Brain microvascular endothelial cell (primary cell): ENCODE results near the gene ASB14.
A peak's percentile ranks its signal among the peaks of the same experiment; 100 is the strongest.

Experiments used
- DNase-seq: peaks from one replicate; pipeline ENCODE4 v3.0.0-alpha.2; 2020
- H3K27ac ChIP-seq: fragments of 250-450 bp; sonication (Bioruptor Pico); 2 replicates; pipeline ENCODE4 v1.5.1; 2020; ENCODE audit warnings: mild to moderate bottlenecking, moderate library complexity
- H3K27me3 ChIP-seq: fragments of 250-450 bp; sonication (Bioruptor Pico); replicated peaks from 2 replicates; pipeline ENCODE4 v1.5.1; 2020; ENCODE audit warnings: mild to moderate bottlenecking
- H3K36me3 ChIP-seq: fragments of 250-450 bp; sonication (Bioruptor Pico); replicated peaks from 2 replicates; pipeline ENCODE4 v1.5.1; 2020; ENCODE audit warnings: mild to moderate bottlenecking
- H3K4me3 ChIP-seq: 2 replicates; pipeline ENCODE4 v1.5.1; 2011; ENCODE audit warnings: low read depth, mild to moderate bottlenecking, control low read depth, low read length, moderate library complexity
- in situ Hi-C: cut with HindIII; loops from 2 replicates; pipeline ENCODE4 v1.10.0; 2017; ENCODE audit warnings: low sequenced_read_pairs, low pct_ligation_motif_present
- TF ChIP-seq, protein P1 (sequence below): IDR thresholded peaks from 2 replicates; pipeline ENCODE4 v1.5.1; 2011; ENCODE audit warnings: low read depth, mild to moderate bottlenecking, moderate library complexity, low read length, control low read depth, inconsistent platforms; ENCODE audit errors: missing control alignments

Gene ASB14

DNA sequence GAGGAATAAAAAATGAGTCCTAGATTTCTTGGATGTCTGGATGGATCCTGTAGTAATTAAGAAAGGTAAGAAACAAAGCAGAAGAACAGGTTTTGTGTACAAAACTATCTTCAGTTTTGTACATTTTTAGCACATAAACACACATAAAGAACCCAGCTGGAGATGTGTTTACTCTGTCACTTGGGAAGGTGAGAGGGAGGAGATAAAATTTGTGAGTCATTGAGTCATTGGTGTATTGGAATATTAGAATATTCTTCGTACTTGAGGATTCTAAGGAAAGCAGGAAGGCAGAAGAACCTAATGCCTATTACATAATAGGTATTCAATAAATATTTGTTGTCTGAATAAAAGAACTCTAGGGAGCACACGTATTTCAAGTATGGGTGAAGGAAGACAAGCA, 47.5 kb downstream of the ASB14 start:
- H3K27ac ChIP-seq, result no peak overlapping the region
- H3K27me3 ChIP-seq, result no peaks in the 10 kb centered on the region
- DNase-seq, result no peak
- in situ Hi-C loops, result no loop called here
- TF ChIP-seq, protein P1, sequence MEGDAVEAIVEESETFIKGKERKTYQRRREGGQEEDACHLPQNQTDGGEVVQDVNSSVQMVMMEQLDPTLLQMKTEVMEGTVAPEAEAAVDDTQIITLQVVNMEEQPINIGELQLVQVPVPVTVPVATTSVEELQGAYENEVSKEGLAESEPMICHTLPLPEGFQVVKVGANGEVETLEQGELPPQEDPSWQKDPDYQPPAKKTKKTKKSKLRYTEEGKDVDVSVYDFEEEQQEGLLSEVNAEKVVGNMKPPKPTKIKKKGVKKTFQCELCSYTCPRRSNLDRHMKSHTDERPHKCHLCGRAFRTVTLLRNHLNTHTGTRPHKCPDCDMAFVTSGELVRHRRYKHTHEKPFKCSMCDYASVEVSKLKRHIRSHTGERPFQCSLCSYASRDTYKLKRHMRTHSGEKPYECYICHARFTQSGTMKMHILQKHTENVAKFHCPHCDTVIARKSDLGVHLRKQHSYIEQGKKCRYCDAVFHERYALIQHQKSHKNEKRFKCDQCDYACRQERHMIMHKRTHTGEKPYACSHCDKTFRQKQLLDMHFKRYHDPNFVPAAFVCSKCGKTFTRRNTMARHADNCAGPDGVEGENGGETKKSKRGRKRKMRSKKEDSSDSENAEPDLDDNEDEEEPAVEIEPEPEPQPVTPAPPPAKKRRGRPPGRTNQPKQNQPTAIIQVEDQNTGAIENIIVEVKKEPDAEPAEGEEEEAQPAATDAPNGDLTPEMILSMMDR, result no peak
- H3K36me3 ChIP-seq, result peaks cover 23% of the 10 kb centered on the region
- H3K4me3 ChIP-seq, result no peak overlapping the region

DNA sequence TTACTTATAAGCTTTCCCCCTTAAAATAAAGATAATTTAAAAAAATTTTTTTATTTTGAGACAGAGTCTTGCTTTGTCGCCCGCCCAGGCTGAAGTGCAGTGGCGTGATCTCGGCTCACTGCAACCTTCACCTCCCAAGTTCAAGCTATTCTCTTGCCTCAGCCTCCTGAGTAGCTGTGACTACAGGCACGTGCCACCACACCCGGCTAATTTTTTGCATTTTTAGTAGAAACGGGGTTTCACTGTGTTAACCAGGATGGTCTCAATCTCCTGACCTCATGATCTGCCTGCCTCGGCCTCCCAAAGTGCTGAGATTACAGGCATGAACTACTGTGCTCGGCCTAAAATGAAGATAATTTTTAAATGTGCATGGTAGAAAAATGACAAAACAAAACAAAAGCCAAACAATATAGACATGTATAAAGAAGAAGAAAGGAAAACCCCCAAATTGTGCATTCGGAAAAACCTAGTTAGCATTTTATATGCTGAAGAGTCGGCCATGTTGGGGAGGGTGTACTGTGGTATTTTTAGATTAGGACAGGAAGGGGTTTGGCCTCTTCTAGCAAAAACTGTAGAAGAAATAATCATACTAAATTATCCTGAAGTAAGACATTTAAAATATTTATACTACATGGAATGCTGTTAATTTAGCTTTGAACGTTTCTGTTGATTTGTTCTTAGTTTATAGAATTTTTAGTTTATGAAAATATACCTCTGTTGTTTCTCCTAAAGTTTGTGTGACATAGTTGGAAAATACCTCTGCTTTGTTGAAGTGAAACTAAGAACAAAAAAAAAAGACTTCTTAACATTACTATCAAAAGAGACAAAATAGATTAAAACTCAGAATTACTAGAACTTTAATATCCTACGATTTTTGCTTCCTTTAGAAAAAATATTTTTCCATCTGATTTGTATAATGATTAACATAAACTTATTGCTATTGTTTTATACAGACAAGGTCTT, 57.6 kb downstream of the ASB14 start:
- Histone ChIP-seq H3K4me3 (no peak overlapping the region), H3K27ac (no peak overlapping the region), H3K27me3 (no peaks in the 10 kb centered on the region), H3K36me3 (peaks cover 10% of the 10 kb centered on the region)
- TF ChIP-seq, protein P1, result no peak
- no peak for DNase-seq
- in situ Hi-C loops, result no loop called here

DNA sequence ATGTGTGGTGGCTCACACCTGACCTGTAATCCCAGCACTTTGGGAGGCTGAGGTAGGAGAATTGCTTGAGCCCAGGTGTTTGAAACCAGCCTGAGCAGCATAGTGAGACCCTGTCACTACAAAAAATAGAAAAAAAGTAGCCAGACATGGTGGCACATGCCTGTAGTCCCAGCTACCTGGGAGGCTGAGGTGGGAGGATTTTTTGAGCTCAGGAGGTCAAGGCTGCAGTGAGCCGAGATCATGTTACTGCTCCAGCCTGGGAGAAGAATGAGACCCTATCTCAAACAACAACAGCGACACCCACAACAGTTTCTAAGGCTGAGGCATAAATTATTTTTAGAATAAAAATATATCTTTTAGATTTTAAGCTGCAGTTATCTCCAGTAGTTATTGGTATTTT, 58.7 kb downstream of the ASB14 start:
- no peak overlapping the region for H3K27ac ChIP-seq
- H3K36me3 ChIP-seq, result peaks cover 7% of the 10 kb centered on the region
- H3K27me3 ChIP-seq, result no peaks in the 10 kb centered on the region
- no peak overlapping the region for H3K4me3 ChIP-seq
- DNase-seq, result no peak
- TF ChIP-seq, protein P1, result no peak
- in situ Hi-C loops, result no loop called here

DNA sequence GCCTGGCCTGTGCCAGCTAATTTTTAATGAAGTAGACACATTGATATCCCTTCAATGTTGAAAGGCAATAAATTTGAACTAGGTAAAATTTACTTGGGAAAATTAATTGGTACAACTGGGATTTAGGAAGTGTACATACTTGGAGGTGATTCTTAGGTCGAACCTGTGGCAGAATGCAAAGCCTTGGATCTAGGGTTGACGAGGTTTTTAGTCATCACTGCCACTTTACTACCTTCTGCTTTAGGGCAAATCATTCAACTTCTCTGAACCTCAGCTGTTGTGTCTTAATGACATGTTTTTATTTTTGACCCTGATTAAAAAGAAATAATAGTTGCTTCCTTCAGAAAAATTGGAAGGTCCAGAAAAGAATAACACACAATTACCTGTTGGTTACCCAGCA, 62.5 kb downstream of the ASB14 start:
- Histone ChIP-seq H3K36me3 (no peaks in the 10 kb centered on the region), H3K27ac (no peak overlapping the region), H3K4me3 (no peak overlapping the region), H3K27me3 (no peaks in the 10 kb centered on the region)
- in situ Hi-C loops, result no loop called here
- no peak for DNase-seq
- TF ChIP-seq, protein P1, result no peak

DNA sequence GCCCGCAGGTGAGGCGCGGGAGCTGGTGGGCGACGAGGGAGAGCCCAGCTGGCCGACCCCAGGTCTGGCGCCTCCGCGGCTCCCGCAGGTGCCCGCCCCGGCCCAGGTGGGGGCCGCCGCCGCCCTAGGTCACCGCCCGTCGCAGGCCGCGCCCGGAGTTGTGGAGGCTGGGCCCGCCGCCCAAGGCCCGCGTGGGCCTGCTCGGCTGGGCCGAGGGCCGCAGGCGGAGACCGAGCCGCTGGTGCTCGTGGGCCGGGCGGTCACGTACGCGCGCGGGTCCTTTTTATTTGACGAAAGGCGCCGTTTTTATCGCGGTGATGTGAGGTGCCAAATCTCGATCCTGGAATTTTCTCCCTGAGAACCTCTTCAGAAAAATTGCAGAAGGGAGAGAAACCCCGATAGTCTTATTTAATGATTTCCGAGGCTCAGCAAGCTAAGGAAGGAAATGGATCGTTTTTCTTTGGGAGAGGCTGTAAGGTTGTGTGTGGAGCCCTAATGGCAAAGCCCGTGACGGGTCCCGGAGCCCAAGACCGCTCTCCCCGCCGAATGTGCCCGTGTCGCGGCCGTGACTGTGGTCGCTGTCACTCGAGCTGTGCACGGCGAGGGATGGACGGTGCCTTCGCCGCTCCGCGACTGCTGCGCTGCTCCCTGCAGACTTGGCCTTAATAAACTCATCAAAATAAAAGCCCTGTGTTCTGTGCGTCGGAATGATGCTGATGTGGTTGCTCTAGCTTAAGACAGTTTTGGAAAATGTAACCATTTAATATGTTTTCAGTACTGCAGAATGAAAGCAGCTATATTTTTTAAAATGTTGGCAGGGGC, 64.3 kb downstream of the ASB14 start:
- H3K27me3 ChIP-seq, result no peaks in the 10 kb centered on the region
- H3K36me3 ChIP-seq, result no peaks in the 10 kb centered on the region
- TF ChIP-seq, protein P1, result no peak
- H3K27ac ChIP-seq, result peak overlapping the region; percentile 85
- in situ Hi-C loops, result no loop called here
- DNase-seq, result peak; percentile 46
- H3K4me3 ChIP-seq, result peak overlapping the region; percentile 86
